ENCODE data around the gene MYT1. TPM values are rescaled to one million over a fixed set of nuclear protein-coding genes. Genes with fewer than 3 reads are reported as not detected.

MYT1 gene
- total and polyA plus RNA-seq, 2 of the 8 experiments (the other 6 are each of a cell fraction or from before 2014, with no cell fraction given), result 0.63 to 2.0 TPM

DNA sequence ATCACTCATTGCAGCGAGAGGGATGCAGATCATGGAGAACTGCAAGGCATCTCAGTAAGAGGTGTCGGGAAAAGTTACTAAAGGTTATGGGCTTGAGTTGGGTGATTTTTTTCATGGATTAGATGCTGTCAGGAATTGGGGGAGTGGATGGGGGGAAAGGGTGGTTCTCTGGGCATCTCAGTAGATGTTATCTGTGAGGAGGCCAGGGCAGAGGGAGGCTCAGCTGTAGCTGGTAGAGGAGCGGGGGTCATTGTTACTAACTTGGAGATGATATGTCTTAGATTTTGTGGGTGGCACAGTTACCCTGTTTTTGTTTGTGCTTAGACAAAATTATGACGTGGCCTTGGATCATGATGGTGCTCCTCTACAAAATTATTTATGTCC, 88.7 kb downstream of the MYT1 start (continued):
- no peak for TF ChIP-seq YY1 (IDR thresholded peaks at IDR 0.05; ENCODE audit: low read depth, low read length)

Measured in H1 (cell line).